GM12891 (cell line): Measurements from ENCODE around the gene MVD.

Experiments
- DNase-seq: peaks from one replicate; pipeline ENCODE4 v3.0.0; 2011; ENCODE audit warnings: low spot score; ENCODE audit not compliant: insufficient read length
- FAIRE-seq: peaks from 2 replicates; lab custom pipeline; 2011; peaks lifted over from hg19 to GRCh38; lab: Jason Lieb, UNC
- PAX5 ChIP-seq: IDR thresholded peaks from 2 replicates; pipeline ENCODE4 v1.6.1; 2011; ENCODE audit warnings: low read length, moderate library complexity, mild to moderate bottlenecking; ENCODE audit not compliant: insufficient read depth, severe bottlenecking
- POLR2A ChIP-seq: IDR thresholded peaks from 2 replicates; pipeline ENCODE4 v1.6.1; 2011; ENCODE audit warnings: low read depth, low read length, control low read depth
- POLR2AphosphoS5 ChIP-seq: IDR thresholded peaks from 2 replicates; pipeline ENCODE4 v1.6.1; 2011; ENCODE audit warnings: low read depth, low read length, control low read depth
- POU2F2 ChIP-seq: IDR thresholded peaks from 2 replicates; pipeline ENCODE4 v1.6.1; 2011; ENCODE audit warnings: low read depth, mild to moderate bottlenecking, control low read depth, low read length, moderate library complexity
- SPI1 ChIP-seq: IDR thresholded peaks from 2 replicates; pipeline ENCODE4 v1.6.1; 2011; ENCODE audit warnings: low read depth, low read length, control low read depth
- TAF1 ChIP-seq: IDR thresholded peaks from 2 replicates; pipeline ENCODE4 v1.6.1; 2011; ENCODE audit warnings: low read depth, low read length, control low read depth

Gene MVD

DNA sequence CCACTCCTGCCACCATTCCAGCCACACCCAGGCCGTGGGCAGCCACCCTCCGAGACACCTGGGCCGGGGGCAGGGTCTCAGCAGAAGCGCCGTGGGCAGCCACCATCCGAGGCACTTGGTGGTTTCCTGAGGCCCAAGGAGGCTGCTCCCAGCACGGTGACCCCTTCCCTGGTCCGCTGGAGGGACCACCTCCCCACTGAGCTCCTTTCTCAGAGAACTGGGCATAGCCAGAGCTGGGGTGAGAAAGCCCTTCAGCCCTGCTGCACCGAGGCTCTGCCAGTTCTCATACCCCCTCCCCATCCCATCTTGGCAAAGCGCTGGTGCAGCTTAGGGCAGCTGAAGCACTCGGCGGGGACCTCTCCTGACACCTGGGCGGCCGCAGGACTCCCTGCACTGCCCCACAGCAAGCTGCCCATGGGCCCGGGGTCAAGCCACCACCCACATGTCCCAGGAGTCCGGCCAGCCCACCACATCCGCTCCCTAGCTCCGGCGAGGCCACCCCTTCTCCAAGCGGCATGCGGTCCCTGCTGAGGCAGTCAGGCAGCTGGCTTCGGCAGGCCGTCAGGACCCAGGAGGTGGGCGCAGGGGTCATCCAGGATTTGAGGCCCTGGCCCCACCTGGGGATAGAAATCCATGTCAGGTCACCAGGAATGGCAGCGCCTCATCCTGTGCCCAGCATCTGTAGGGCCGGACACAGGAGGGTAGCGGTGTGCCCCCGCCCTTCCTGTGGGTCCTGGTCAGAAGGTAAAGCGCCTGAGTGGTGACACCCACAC, 10.7 kb downstream of the MVD start:
- FAIRE-seq, result no peak
- 0 out of 2 replicates have a peak, but pooled peaks have one; percentile 0 for TF ChIP-seq POU2F2
- TF ChIP-seq PAX5, result no peak

DNA sequence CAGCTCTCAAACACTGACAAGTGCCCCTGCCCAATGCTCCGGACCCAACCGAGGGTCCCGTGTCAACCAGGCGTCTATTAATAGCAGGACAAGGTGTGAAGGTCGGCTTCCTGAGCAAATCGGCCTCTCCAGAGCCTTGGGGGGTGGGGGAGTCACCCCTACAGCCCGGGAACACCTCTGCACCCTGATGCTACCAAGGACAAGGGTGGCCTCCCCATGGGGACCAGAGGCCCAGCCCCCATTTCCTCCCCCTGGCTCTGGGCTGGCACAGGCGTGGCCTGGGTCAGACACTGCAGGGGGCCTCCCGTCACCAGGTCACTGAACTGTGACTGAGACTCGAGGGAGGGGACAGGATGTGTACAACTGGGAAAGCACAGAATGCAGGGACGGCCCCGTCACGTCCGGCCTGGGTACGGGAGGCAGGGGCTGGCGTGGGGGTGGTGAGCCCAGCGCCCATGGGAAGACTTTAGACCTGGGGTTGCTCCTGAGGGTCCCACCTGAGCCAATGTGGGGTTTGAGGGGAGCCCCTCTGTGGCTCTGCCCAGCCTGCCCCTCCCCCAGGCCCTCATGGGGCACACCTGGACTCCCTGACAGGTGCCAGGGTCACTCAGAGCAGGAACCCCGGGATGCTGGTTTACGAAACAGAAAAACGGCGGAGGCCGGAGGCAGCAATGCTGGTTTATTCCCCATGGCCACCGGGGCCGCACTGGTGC, 11.5 kb downstream of the MVD start:
- DNase-seq (peak; percentile 99), FAIRE-seq (peak; percentile 99)
- peak; percentile 53; the same call in 1 of the 2 replicates for TF ChIP-seq POLR2AphosphoS5
- peak; percentile 97 for TF ChIP-seq PAX5
- TF ChIP-seq TAF1, result 0 out of 2 replicates have a peak, but pooled peaks have one; percentile 11
- TF ChIP-seq SPI1, result peak; percentile 22; the same call in 1 of the 2 replicates
- peak; percentile 66; the same call in 1 of the 2 replicates for TF ChIP-seq POU2F2
- TF ChIP-seq POLR2A, result peak; percentile 70

More for the DNA sequence above, 10.7 kb downstream of the MVD start:
- DNase-seq, result no peak

DNA sequence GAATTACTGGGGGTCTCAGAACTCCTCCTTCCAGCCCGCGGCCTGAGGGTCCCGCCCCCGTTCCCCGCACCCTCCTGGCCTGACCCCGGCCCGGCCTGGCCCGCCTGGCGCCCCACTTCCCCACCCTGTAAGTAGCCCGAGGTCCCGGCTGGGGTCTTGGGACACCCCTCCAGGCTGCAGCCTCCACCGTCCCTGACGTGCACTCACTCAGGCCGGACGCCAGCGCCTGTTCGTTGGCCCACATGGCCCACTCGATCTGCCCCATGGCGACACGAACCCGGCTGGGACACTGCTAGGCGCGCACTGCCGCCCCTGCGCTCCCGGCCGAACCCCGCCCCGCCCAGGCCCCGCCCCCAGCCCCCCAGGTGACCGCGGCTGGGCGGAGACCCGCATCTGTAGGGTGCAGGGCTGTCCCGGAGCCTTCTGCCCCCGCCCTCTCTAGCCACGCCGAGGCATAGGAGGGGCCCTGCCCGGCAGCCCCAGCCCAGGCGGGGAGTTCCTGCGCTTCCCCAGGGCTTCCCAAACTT, 12.1 kb downstream of the MVD start, which contains the start of gene CYBA:
TSS of gene CYBA (minus strand) at position 305 of the 527 bp plus-strand sequence. CDS start at position 265, 40 bp downstream.
- FAIRE-seq (no peak), DNase-seq (peak; percentile 99)
- TF ChIP-seq TAF1, result peak; percentile 92
- TF ChIP-seq PAX5, result no peak
- TF ChIP-seq POLR2A, result peak; percentile 93
- peak; percentile 95 for TF ChIP-seq POLR2AphosphoS5
- TF ChIP-seq POU2F2, result peak; percentile 73; the same call in 1 of the 2 replicates
- TF ChIP-seq SPI1, result no peak; the same call in 1 of the 2 replicates

DNA sequence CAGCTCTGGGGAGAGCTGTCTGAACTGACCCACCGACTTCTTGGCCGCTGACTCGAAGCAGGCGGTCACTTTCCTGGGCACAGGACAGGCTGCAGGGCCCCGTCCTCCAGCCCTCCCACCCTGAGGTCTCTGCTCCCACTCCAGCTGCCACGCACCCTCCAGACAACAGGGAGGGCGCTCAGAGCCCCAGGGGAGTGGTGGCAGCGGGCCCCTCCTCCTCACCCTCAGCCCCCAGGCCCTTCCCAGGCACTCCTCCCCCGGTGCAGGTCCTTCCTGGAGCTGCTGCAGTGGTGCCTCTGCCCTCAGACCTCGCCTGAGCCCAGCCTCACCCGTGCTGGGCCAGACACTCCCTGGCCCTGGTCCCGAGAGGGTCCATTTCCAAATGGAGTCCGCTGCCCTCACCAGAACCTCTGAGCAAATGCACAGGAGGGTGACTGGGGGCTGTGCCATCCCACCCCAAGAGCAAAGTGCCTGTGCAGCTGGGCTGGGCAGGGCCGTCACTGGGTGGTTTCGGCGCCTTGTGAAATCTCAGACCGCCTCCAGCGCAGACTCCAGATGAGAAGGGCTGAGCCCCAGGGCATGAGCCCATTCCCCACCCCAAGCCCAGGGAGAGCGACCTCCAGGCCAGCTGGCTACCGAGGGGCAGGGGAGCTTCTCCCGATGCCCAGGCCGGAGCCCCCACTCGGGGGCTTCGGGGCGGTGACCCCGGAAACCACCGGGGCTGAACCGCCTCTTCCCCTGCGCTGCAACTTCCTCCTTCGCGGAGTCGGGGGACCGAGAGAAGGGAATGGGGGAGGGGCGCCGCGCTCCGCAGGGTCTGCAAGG, 12.8 kb downstream of the MVD start:
- peak; percentile 78 for DNase-seq
- TF ChIP-seq PAX5 (peak; percentile 81), POLR2A (no peak), POLR2AphosphoS5 (0 out of 2 replicates have a peak, but pooled peaks have one; percentile 21)
- FAIRE-seq, result no peak

DNA sequence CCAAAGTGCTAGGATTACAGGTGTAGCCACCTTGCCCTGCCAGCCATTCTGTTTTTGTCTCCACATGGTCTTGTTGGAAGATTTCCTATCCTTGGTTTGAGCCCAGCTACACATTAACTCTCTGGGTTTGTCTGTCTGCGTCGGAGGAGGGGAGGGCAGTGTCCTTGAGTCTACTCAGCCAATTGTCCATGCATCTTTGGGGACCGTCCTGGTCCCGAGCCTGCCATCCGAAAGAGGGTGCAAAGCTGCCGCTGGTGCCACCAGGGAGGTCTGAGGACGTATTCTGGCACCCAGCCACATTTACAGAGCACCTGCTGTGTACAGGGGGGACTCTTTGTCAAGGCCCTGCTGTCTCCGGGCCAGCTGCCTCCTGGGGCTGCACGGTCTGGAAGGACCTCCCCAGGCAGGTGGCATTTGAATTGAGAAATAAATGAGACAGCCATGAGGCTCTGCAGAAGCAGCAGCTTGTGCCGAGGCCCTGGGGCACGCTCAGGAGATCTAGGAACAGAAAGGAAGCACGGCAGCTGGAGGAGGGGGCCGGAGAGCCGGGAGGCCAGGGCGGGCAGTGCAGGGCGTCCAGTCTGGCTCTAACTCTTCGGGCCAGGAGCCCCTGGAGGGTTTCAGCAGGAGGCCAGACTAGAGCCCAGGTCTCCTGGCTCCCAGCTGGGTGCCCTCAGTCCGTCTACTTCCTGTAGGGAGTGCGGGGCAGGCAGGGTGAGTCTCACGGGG, 13.5 kb downstream of the MVD start:
- no peak for FAIRE-seq
- no peak for DNase-seq
- TF ChIP-seq POU2F2, result no peak

DNA sequence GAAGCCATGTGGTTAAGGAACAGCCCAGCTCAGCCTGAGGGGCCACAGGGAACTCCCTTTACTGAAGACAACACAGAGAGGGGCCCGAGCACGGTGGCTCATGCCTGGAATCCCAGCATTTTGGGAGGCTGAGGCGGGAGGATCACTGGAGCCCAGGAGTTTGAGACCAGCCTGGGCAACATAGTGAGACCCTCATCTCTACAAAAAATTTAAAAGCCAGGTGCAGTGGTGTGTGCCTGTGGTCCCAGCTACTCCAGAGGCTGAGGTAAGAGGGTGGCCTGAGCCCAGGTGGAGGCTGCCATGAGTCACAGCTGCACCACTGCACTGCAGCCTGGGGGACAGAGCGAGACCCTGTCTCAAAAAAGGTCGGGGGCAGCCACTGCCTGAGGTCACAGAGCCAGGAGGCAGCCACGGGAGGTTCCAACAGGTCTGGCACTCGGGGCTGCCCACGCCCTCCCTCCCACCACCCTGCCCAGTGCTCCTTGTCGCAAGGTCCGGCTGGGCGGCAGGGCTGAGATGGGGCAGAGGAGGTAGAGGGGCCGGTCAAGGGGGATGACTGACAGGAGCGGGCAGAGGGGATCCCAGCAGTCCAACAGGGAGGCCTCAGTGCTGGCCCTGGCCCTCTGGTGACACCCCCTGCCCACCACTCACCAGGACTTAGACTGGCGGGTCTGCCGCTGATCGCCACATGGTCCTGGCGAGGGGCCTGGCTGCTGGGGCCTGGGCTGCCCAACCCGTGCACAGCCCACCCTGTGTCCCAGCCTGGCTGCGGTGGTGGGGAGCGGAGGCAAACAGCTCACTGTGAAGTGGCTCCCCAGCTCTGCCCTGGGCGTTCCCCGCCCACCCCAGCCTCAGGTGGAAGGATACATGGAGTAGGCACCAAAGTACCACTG, 15.5 kb downstream of the MVD start:
- TF ChIP-seq POU2F2 (no peak), POLR2A (peak; percentile 43; the same call in 1 of the 2 replicates)
- FAIRE-seq (no peak), DNase-seq (no peak)

DNA sequence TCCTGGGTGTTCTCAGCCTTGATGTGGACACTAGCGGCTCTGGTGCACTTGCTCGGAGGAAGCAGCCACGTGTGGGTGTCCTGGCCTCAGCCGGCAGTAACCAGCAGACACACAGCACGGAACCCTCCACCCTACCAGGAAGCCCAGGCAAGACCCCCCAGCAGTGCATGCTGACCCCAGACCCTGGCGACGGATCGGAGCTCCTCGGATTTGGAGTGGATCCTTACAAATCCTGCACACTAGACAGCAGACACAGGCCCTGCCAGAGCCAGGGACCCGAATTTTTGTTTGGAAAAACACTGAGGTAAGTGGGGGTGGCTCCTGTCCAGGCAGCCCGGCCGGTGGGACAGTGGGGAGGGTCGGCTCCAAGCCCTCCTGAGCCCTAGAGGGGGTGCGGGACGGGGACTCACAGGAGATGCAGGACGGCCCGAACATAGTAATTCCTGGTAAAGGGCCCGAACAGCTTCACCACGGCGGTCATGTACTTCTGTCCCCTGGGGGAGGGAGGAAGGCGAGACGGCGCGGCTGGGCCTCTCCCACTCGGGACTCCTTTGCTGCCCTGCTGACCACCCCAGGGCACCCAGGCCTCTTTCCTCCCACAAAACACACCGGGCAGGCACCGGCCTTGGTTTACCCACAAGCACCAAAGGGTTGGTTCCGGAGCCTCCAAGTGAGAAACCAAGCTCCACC, 16.4 kb downstream of the MVD start:
- TF ChIP-seq SPI1, result no peak
- no peak; the same call in 1 of the 2 replicates for TF ChIP-seq POLR2AphosphoS5
- TF ChIP-seq POLR2A, result no peak
- TF ChIP-seq POU2F2, result no peak
- TF ChIP-seq PAX5, result no peak
- TF ChIP-seq TAF1, result no peak
- DNase-seq (no peak), FAIRE-seq (no peak)

DNA sequence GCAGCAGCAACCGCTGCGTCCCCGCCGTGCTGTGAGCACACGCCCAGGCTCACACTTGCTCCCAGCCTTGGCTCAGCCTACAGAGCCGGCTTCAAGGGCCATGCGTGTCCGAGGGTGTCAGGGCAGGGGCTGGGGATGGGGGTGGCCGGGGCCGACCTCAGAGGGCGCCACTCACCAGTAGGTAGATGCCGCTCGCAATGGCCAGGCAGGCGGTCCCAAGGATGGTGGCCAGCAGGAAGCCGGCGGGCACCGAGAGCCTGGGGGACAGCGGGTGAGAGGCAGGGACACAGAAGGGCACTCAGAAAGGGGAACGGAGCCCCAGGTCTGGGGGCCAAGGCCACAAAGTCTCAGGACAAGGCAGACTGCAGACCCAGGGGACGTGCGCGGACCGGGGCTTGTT, 16.9 kb downstream of the MVD start:
- no peak for FAIRE-seq
- TF ChIP-seq POU2F2 (no peak), POLR2A (no peak), SPI1 (no peak), POLR2AphosphoS5 (no peak; the same call in 1 of the 2 replicates), PAX5 (no peak), TAF1 (no peak)

DNA sequence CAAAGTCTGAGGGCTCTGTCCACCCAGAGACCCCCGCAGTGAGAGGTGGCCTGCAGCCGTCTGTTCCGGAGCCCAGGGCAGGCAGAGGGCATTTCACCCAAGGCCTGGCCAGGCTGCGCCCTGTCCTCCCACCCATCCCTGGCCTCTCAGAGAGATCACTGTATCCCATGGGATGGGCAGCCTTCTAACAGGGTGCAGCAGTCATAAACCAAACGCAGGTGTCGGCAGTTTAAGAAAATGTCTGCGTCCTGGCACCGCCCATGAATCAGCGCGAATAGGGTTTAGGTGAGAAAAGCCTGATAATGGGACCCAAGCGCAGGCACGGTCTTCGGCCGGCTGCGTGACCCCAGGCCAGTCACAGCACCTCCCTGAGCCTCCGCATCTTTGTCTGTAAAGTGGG, 17.4 kb downstream of the MVD start:
- no peak for TF ChIP-seq PAX5
- no peak; the same call in 1 of the 2 replicates for TF ChIP-seq POLR2AphosphoS5
- TF ChIP-seq TAF1, result no peak
- no peak for TF ChIP-seq POLR2A
- no peak for TF ChIP-seq SPI1
- TF ChIP-seq POU2F2, result no peak
- DNase-seq, result no peak
- no peak for FAIRE-seq

More for the DNA sequence above, 16.9 kb downstream of the MVD start:
- no peak for DNase-seq
